ENCODE data around the gene LUC7L2.
"Not testable (repeated sequence)": the region's sequence is repeated elsewhere in the genome, so short reads cannot be mapped to it uniquely, and the experiment has no call there.

The LUC7L2 gene, protein sequence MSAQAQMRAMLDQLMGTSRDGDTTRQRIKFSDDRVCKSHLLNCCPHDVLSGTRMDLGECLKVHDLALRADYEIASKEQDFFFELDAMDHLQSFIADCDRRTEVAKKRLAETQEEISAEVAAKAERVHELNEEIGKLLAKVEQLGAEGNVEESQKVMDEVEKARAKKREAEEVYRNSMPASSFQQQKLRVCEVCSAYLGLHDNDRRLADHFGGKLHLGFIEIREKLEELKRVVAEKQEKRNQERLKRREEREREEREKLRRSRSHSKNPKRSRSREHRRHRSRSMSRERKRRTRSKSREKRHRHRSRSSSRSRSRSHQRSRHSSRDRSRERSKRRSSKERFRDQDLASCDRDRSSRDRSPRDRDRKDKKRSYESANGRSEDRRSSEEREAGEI

DNA sequence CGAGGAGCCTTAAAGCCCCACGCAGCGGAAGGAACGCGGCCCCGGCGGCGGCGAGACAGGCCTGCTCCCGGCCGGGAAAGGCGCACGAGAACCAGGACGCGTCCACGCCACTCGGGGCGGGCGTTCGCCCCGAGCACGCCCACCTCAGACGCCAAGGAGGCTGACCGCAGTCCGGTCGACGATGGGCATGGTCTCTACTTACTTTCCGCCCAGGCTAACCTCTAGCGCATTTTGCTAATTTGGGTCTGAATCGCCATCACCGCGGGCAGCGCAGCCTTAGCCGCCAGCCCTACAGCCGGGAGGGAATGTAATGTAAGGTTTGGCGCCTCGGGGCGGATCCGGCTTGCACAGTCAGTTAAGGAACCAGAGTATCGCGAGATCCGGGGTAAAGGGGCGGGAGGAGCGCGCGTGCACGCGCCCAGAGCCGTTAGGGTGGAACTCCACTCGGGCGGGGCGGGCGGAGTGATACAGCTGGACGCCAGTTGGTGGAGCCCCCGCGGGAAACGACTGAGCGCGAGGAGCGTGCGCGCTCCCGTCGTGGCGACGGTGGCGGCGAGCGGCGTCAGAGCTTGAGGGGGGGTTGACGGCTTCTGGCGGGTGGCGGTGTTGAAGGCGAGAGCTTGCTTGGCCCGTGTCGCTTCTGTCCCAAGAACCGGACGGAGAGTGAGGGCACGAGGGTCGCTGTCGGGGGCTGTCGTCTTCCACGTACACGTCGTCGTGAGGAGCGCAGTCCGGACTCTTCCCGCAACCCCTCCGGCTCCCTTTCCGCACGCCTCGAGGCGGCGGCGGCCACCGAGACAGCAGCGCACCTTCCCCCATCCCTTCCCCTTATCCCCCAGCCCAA is at the start of gene LUC7L2:
LUC7L2 (plus strand) TSS at position 529 of the 844 bp plus-strand sequence. CDS start 368 bp downstream, outside the sequence.
- no peaks in the 10 kb centered on the region for H3K27me3 Mint-ChIP-seq
- peaks cover 46% of the 10 kb centered on the region for H3K4me1 Mint-ChIP-seq
- H3K36me3 Mint-ChIP-seq = peaks cover 6% of the 10 kb centered on the region
- peak within 1 kb of the TSS; percentile 99 for H3K27ac Mint-ChIP-seq
- H3K4me3 Mint-ChIP-seq = peak within 1 kb of the TSS; percentile 94
- no peaks in the 10 kb centered on the region for H3K9me3 Mint-ChIP-seq

DNA sequence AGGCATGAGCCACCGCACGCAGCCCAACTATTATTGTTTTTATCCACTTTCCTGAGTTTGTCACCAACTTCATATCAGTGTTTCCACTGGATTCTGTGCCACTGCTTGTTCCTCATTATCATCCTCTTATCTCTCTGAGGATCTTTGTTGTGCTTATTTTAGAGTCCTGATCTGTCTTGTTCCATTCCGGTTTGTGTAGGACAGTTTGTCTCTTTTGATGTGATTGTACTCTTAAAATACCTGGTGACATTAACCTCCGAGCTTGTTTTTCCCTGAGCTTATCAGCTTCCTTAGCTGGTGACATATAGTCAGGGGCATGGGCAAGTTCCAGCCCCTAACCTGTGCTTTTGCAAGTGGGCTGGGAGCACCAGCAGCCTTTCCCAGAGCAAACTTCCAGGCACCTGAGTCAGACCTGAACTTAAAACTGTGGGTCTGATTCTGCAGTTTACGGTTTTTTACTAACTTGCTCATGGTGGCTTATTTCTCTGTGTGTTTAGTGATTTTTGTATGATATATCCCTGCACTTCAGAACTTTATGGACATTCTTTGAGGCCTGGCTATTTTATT is 41.7 kb upstream of the LUC7L2 start:
- no peak overlapping the region for H3K4me3 Mint-ChIP-seq
- H3K4me1 Mint-ChIP-seq = no peaks in the 10 kb centered on the region
- no peaks in the 10 kb centered on the region for H3K27me3 Mint-ChIP-seq
- H3K9me3 Mint-ChIP-seq = no peaks in the 10 kb centered on the region
- H3K27ac Mint-ChIP-seq = no peak overlapping the region
- H3K36me3 Mint-ChIP-seq = no peaks in the 10 kb centered on the region

DNA sequence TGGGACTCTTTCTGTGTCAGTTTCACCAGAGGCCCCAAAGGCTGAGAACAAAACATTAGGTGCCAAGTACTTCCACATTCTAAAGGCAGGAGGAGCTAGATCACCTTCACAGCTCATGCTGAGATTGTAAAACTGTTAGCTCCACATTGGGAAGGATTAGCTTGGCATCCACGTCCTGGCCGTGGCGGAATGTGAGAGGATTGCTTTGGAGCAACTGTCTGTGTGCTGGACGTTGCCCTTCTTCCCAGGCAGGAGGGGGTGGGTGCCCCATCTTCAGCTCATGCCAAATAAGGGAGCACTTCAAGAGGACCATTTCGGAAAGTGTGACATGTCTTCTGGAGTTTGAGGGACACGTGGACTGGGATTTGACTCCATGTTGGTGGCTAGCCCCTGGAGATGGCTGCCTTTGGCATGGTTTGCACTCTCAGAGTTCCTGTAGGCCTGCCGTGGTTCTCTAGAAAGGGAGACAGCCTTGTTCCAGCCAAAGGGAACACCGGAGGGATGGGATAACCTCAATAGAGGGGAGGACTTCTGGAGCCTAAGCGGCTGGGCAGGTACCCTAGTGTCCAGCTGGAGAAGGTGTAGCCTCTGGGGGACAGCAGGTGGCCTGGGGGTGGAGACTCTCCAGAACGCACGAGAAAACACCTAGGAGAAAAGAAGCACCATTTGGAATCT is 38.5 kb upstream of the LUC7L2 start:
- no peak overlapping the region for H3K27ac Mint-ChIP-seq
- H3K27me3 Mint-ChIP-seq = no peaks in the 10 kb centered on the region
- H3K4me3 Mint-ChIP-seq = no peak overlapping the region
- H3K9me3 Mint-ChIP-seq = no peaks in the 10 kb centered on the region
- H3K36me3 Mint-ChIP-seq = no peaks in the 10 kb centered on the region
- no peaks in the 10 kb centered on the region for H3K4me1 Mint-ChIP-seq

DNA sequence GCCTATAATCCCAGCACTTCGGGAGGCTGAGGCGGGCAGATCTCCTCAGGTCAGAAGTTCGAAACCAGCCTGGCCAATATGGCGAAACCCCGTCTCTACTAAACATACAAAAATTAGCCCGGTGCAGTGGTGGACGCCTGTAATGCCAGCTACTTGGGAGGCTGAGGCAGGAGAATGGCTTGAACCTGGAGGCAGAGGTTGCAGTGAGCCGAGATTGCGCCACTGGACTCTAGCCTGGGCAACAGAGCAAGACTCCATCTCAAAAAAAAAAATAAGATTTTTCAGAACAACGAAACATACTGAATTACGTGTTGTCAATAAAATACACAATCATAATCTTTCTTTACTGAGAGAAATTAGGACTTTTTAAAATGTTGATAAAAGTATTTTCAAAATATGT is 35.0 kb upstream of the LUC7L2 start:
- not testable (repeated sequence) for H3K27me3 Mint-ChIP-seq, H3K27ac Mint-ChIP-seq, H3K36me3 Mint-ChIP-seq, H3K9me3 Mint-ChIP-seq, H3K4me1 Mint-ChIP-seq, H3K4me3 Mint-ChIP-seq

DNA sequence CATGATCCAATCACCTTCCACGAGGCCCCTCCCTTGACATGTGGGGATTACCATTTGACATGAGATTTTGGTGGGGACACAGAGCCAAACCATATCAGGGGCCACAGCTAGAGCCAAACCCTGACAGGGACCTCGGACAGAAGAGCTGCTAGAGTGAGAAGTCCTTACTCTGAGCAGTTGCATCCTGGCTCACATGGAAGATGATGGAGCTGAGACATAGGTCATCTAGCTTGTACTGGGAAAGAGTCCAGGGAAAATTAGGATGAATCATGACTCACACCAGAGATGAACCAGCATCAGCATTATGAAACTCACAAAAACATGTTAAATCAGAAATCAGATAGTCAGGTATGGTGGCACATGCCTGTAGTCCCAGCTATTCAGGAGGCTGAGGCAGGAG is 31.3 kb upstream of the LUC7L2 start:
- no peaks in the 10 kb centered on the region for H3K36me3 Mint-ChIP-seq
- H3K27me3 Mint-ChIP-seq = no peaks in the 10 kb centered on the region
- peak overlapping the region; percentile 6 for H3K27ac Mint-ChIP-seq
- H3K4me3 Mint-ChIP-seq = no peak overlapping the region
- H3K9me3 Mint-ChIP-seq = no peaks in the 10 kb centered on the region
- peaks cover 14% of the 10 kb centered on the region for H3K4me1 Mint-ChIP-seq

DNA sequence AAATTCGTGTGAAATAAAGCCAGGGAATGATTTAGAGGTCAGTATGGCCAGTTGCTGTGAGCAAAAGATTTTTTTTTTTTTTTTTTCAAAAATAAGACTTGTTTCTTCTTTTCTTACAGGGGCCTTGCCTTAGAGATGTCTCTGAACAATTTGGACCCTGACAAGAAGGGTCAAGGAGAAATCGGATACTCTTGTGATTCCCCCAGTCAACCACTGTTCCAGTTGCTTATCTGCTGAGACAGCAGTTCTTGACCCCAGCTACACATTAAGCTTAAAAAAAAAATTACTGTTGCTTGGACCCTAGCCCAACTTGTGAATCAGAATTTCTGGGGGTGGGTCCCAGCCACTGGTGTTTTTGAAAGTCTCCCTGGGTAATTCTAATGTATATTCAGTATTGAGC is 30.6 kb upstream of the LUC7L2 start:
- Mint-ChIP-seq H3K36me3 (no peaks in the 10 kb centered on the region), H3K9me3 (no peaks in the 10 kb centered on the region), H3K4me3 (no peak overlapping the region), H3K27me3 (no peaks in the 10 kb centered on the region), H3K4me1 (peaks cover 14% of the 10 kb centered on the region), H3K27ac (no peak overlapping the region)

DNA sequence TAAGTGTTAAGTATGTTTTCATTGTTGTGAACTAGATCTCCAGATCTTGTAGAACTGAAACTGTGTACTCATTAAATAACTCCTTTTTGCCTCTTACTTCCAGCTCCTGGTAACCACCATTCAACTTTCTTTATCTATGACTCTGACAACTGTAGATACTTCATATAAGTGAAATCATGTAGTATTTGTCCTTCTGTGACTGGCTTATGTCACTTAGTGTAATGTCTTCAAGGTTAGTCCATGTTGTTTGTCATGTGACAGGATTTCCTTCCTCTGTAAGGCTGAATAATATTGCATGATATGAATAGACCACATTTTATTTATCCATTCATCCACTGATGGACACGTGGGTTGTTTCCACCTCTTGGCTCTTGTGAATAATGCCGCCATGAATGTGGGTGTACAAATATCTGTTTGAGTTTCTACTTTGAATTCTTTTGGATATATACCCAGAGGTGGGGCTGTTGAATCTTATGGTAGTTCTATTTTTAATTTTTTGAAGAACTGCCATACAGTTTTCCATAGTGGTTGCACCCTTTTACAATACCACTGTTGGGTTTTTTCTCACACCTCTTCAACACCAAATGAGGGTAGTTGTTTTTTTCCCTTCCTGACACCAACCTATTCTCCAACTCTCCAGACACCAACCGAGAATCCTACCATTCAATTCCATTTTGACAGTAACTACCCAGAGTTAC is 29.2 kb upstream of the LUC7L2 start:
- H3K4me1 Mint-ChIP-seq = peaks cover 14% of the 10 kb centered on the region
- H3K27ac Mint-ChIP-seq = no peak overlapping the region

DNA sequence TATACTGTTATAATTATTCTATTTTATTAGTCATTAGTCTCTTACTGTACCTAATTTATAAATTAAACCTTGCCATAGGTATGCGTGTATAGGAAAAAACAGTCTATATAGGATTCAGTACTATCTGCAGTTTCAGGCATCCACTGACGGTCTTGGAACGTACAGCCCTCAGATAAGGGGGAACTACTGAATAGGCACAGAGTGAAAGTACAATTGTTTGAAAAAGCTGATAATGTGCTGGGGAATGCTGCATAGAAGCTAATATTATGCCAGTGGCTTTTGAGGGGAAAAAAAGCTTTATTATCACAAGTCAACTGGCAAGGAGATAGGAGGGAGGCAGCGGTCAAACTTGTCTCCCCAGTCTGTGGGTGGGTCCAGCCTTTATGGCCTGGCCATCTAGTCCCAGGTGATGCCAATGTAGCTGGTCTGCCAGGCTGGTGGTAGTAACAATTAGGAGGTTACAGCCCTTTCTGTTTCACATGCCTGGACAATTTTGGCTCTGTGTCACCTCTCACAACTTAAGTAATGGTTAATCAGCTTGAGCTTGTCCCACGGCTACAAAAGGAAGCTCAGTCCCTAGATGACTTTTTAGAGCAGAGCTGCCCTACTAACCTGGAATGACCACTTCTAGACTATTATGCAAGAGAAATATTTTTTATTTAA is 26.9 kb upstream of the LUC7L2 start:
- Mint-ChIP-seq H3K27me3 (no peaks in the 10 kb centered on the region), H3K9me3 (no peaks in the 10 kb centered on the region), H3K4me3 (no peak overlapping the region), H3K4me1 (peaks cover 14% of the 10 kb centered on the region), H3K27ac (no peak overlapping the region), H3K36me3 (no peaks in the 10 kb centered on the region)

More for the DNA sequence above, 29.2 kb upstream of the LUC7L2 start:
- Mint-ChIP-seq H3K36me3 (no peaks in the 10 kb centered on the region), H3K9me3 (no peaks in the 10 kb centered on the region), H3K4me3 (no peak overlapping the region), H3K27me3 (no peaks in the 10 kb centered on the region)

DNA sequence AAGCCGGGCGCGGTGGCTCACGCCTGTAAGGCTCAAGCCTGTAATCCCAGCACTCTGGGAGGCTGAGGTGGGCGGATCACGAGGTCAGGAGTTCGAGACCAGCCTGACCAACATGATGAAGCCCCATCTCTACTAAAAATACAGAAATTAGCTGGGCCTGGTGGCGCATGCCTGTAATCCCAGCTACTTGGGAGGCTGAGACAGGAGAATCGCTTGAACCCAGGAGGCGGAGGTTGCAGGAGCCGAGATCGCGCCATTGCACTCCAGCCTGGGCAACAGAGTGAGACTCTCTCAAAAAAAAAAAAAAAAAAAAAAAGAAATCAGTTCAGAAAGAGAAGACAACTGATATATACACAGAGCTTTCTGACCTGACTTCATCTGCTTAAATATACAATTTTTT is 26.3 kb upstream of the LUC7L2 start:
- not testable (repeated sequence) for H3K4me3 Mint-ChIP-seq, H3K36me3 Mint-ChIP-seq, H3K9me3 Mint-ChIP-seq

DNA sequence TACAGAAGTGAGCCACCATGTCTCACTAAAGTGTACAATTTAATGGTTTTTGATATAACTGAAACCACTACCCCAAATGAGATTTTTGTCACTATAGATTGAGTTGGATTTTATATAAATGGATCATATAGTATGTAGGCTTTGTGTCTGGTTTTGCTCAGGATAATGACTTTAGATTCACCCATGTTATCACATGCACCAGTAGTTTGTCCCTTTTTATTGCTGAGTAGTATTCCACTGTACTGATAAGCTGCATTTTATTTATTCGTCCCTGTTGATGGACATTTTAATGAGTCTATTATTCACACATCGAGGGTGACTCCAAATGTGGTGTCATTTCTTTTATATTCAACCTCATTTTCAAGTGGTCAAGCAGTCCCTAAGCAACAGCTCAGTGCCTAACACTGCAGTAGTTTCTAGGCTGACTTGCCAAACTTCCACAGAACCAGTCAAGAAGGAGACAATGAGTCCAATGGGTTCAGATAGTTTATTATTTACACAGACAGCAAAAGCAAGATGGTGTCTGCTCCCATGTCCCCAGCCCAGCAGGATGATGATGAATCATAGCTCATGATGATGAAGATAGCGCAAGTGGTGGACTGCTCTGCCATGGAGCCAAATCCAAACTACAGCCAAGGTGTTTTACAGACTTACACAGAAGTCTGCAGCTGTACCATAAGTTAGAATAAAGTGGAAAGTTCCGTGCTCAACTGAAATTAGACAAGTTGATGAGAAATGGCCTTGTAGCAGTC is 25.1 kb upstream of the LUC7L2 start:
- peak overlapping the region; percentile 56 for H3K27ac Mint-ChIP-seq
- no peaks in the 10 kb centered on the region for H3K27me3 Mint-ChIP-seq
- no peak overlapping the region for H3K4me3 Mint-ChIP-seq
- H3K4me1 Mint-ChIP-seq = peaks cover 21% of the 10 kb centered on the region
- H3K9me3 Mint-ChIP-seq = peaks cover 5% of the 10 kb centered on the region
- peaks cover 3% of the 10 kb centered on the region for H3K36me3 Mint-ChIP-seq

More for the DNA sequence above, 26.3 kb upstream of the LUC7L2 start:
- H3K27ac Mint-ChIP-seq, H3K27me3 Mint-ChIP-seq: not testable (repeated sequence)
- peaks cover 14% of the 10 kb centered on the region for H3K4me1 Mint-ChIP-seq

DNA sequence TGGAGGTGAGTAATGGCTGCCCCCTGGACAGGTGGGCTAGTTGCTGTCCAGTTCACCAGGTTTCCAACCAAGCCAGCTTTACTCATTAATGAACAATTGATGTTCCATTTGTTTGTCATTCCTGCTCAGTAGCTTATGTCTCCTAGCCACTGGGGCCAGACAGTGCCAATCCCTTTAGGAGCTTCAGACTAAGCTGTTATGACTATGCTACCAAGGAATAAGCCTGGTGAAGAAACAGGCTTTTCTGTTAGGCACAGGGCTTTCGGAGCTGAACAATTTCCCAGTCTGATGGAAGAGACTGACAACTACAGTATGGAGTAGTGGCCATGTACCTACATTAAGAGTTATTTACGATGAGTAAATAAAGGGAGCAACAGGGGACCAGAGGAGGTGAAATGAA is 20.7 kb upstream of the LUC7L2 start:
- H3K4me3 Mint-ChIP-seq = peak overlapping the region; percentile 98
- peaks cover 30% of the 10 kb centered on the region for H3K4me1 Mint-ChIP-seq
- H3K27me3 Mint-ChIP-seq = peaks cover 1% of the 10 kb centered on the region

DNA sequence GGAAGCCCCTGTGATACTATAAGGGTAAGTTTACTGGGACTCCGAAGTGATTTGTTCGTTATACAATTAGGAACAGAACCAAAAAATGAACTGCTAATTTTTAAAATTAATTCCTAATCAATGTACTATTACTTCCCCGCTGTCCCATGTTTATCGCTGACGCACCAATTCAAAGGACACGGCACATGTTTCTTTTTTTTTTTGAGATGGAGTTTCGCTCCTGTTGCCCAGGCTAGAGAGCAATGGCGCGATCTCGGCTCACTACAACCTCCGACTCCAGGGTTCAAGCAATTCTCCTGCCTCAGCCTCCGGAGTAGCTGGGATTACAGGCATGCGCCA is 20.0 kb upstream of the LUC7L2 start:
- H3K36me3 Mint-ChIP-seq = peaks cover 6% of the 10 kb centered on the region
- H3K27me3 Mint-ChIP-seq = peaks cover 1% of the 10 kb centered on the region
- peak overlapping the region; percentile 100 for H3K27ac Mint-ChIP-seq
- H3K4me1 Mint-ChIP-seq = peaks cover 34% of the 10 kb centered on the region
- peak overlapping the region; percentile 98 for H3K4me3 Mint-ChIP-seq
- peaks cover 5% of the 10 kb centered on the region for H3K9me3 Mint-ChIP-seq

More for the DNA sequence above, 20.7 kb upstream of the LUC7L2 start:
- Mint-ChIP-seq H3K9me3 (peaks cover 5% of the 10 kb centered on the region), H3K27ac (peak overlapping the region; percentile 83), H3K36me3 (peaks cover 5% of the 10 kb centered on the region)

DNA sequence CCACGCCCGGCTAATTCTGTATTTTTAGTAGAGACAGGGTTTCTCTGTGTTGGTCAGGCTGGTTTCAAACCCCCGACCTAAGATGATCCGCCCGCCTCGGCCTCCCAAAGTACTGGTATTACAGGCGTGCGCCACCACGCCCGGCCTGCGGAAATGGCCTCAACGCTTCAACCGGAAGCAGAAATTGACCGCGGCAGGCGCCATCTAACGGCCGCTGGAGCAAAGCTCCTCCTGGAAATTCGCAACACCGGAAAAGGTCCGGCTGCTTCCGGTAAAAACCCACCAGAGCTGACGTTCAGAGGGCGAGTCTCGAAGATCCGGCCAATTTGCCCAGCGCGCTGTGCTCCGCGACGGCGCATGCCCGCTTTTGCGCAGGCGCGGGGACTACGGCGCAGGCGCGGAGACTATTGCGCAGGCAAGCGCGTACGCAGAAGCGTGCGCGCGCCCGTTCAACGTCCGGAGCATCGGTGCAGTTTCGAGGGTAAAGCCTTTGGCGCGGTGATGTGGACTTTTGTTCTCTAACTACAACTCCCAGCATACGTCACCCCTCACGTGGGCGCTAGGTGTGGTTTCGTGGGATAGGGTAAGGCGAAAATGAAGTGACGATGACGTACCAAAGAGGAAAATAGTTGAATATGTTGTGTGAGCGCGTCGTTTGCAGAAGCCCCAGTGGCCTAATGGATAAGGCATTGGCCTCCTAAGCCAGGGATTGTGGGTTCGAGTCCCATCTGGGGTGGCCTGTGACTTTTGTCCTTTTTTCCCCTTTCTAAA is 19.5 kb upstream of the LUC7L2 start:
- peaks cover 1% of the 10 kb centered on the region for H3K27me3 Mint-ChIP-seq
- peaks cover 6% of the 10 kb centered on the region for H3K36me3 Mint-ChIP-seq
- peaks cover 38% of the 10 kb centered on the region for H3K4me1 Mint-ChIP-seq
- H3K9me3 Mint-ChIP-seq = peaks cover 5% of the 10 kb centered on the region
- peak overlapping the region; percentile 98 for H3K4me3 Mint-ChIP-seq
- peak overlapping the region; percentile 100 for H3K27ac Mint-ChIP-seq

DNA sequence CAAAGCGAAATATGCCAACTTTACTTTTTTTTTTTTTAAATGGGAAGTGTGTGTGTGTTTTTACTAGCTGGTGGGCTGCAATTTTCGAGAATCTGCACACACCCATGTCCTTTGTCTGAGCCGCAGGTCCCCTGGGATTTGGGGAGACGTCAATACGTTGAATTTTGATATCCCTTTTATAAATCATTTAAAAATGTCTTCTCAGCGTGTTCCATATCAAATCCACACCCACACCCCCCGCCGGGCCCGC is 19.0 kb upstream of the LUC7L2 start:
- H3K4me3 Mint-ChIP-seq = peak overlapping the region; percentile 98
- H3K36me3 Mint-ChIP-seq = peaks cover 6% of the 10 kb centered on the region
- peaks cover 5% of the 10 kb centered on the region for H3K9me3 Mint-ChIP-seq
- peak overlapping the region; percentile 100 for H3K27ac Mint-ChIP-seq
- peaks cover 1% of the 10 kb centered on the region for H3K27me3 Mint-ChIP-seq
- H3K4me1 Mint-ChIP-seq = peaks cover 40% of the 10 kb centered on the region
